ENCODE measurements around the gene GDF15.

The GDF15 gene

GRCh38 chr19:18427743-18428113 is 41.8 kb downstream of the GDF15 start:
- TF ChIP-seq CTCF (IDR thresholded peaks at IDR 0.05; ENCODE audit: low read depth, low read length): no peak
- H3K4me3 ChIP-seq (ENCODE audit: low read depth, low read length): no peak overlapping the region

GRCh38 chr19:18428173-18428786 is 42.3 kb downstream of the GDF15 start:
- no peak overlapping the region for H3K4me3 ChIP-seq (ENCODE audit: low read depth, low read length)
- TF ChIP-seq CTCF (IDR thresholded peaks at IDR 0.05; ENCODE audit: low read depth, low read length): no peak

GRCh38 chr19:18428787-18429674 is 43.1 kb downstream of the GDF15 start:
- peak overlapping the region; percentile 42 for H3K4me3 ChIP-seq (ENCODE audit: low read depth, low read length)
- no peak for TF ChIP-seq CTCF (IDR thresholded peaks at IDR 0.05; ENCODE audit: low read depth, low read length)

GRCh38 chr19:18429717-18430416 is 43.9 kb downstream of the GDF15 start:
- no peak overlapping the region; the same call in 1 of the 2 replicates for H3K4me3 ChIP-seq (ENCODE audit: low read depth, low read length)
- TF ChIP-seq CTCF (IDR thresholded peaks at IDR 0.05; ENCODE audit: low read depth, low read length): no peak

GRCh38 chr19:18430417-18431144 is 44.6 kb downstream of the GDF15 start:
- TF ChIP-seq CTCF (IDR thresholded peaks at IDR 0.05; ENCODE audit: low read depth, low read length): no peak
- no peak overlapping the region for H3K4me3 ChIP-seq (ENCODE audit: low read depth, low read length)

GRCh38 chr19:18431351-18432197 is 45.6 kb downstream of the GDF15 start:
- TF ChIP-seq CTCF (IDR thresholded peaks at IDR 0.05; ENCODE audit: low read depth, low read length): no peak
- H3K4me3 ChIP-seq (ENCODE audit: low read depth, low read length): no peak overlapping the region

Measured in WI38 (cell line).